ES-I3 (cell line): ENCODE measurements around the gene FAM53A.

ENCODE experiments used
- H3K36me3 ChIP-seq: 2 replicates; pipeline ENCODE4 v1.6.1; 2013; ENCODE audit warnings: mild to moderate bottlenecking, low read length, control low read depth, moderate library complexity; ENCODE audit not compliant: insufficient read depth
- H3K4me1 ChIP-seq: 2 replicates; pipeline ENCODE4 v1.6.1; 2013; ENCODE audit warnings: mild to moderate bottlenecking, control low read depth, low read length; ENCODE audit not compliant: insufficient read depth
- H3K9ac ChIP-seq: 2 replicates; pipeline ENCODE4 v1.6.1; 2013; ENCODE audit warnings: low read depth, mild to moderate bottlenecking, low read length, moderate library complexity
- H3K9me3 ChIP-seq: 2 replicates; pipeline ENCODE4 v1.6.1; 2013; ENCODE audit warnings: mild to moderate bottlenecking, low read length, moderate library complexity; ENCODE audit not compliant: control insufficient read depth, insufficient read depth

The FAM53A gene

DNA sequence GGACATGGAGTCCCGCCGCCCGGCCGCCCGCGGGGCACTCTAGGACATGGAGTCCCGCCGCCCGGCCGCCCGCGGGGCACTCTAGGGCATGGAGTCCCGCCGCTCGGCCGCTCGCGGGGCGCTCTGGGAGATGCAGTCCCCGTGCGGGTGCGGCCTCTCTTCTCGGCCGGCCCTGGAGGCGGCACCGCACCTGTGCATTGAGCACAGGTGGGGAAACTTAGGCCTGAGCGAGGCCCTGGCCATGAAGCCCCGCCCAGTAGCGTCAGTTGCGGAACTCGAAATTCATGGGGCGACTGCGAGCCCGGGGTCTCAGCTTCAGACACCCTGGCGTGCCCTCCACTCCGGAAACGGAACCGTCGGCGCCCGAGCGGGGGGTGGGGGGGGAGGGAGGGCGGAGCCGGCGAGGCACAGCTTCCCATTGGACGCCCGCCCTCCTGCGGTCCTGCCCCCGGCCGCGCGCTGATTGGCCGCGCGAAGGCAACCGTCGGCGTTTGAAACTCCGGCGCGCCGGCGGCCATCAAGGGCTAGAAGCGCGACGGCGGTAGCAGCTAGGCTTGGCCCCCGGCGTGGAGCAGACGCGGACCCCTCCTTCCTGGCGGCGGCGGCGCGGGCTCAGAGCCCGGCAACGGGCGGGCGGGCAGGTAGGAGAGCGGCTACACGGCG is 37.0 kb upstream of the FAM53A start, which contains the start of the genes TACC3 and TMEM129:
TACC3 (plus strand) TSS at position 519 of the 663 bp plus-strand sequence. CDS start 1,901 bp downstream, outside the sequence.
TMEM129 (minus strand) TSS at position 321 of the 663 bp plus-strand sequence. CDS start 486 bp downstream, outside the sequence.
- Histone ChIP-seq H3K4me1 (peaks cover 7% of the 10 kb centered on the region; the same call in 1 of the 2 replicates), H3K9me3 (no peaks in the 10 kb centered on the region), H3K9ac (peak within 1 kb of the TSS; percentile 97), H3K36me3 (peaks cover 16% of the 10 kb centered on the region)

DNA sequence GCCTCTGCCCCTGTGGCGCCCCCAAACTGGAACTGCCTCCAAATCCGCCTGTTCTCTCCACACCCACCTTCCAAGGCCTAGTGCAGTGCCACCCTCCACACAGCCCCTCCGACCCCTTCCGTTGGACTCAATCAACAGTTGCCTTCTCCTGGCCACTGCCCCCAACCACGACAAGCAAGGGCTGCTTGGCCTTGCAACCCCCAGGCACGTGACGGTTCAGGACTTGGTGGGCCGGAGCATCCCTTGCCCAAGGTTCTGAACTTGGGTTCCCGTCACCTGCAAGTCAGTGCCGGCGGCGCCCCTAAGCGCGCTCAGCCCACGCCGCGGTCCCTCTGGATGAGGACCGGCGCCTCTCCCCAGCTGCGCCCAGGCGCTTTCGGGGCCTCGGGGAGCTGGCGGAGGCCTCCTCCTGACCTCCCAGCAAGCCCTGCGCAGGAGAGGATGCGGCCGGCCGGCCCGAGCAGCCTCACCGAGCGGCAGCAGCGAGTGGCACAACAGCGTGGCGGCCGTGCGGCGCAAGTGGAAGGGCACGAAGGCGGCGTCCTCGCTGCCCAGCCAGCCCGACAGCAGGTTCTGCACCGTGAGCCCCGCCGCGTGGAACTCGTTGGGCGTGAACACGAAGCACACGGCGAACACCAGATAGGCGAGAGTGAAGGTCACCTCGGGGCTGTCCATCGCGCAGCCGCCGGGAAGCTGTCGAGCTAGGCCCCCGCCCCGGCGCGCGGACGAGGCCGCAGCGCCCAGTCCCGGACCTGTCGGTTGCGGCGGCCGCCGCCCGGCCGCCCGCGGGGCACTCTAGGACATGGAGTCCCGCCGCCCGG is 36.3 kb upstream of the FAM53A start:
- peaks cover 7% of the 10 kb centered on the region; the same call in 1 of the 2 replicates for H3K4me1 ChIP-seq
- H3K9me3 ChIP-seq: no peaks in the 10 kb centered on the region
- peak overlapping the region; percentile 97 for H3K9ac ChIP-seq
- peaks cover 14% of the 10 kb centered on the region for H3K36me3 ChIP-seq

DNA sequence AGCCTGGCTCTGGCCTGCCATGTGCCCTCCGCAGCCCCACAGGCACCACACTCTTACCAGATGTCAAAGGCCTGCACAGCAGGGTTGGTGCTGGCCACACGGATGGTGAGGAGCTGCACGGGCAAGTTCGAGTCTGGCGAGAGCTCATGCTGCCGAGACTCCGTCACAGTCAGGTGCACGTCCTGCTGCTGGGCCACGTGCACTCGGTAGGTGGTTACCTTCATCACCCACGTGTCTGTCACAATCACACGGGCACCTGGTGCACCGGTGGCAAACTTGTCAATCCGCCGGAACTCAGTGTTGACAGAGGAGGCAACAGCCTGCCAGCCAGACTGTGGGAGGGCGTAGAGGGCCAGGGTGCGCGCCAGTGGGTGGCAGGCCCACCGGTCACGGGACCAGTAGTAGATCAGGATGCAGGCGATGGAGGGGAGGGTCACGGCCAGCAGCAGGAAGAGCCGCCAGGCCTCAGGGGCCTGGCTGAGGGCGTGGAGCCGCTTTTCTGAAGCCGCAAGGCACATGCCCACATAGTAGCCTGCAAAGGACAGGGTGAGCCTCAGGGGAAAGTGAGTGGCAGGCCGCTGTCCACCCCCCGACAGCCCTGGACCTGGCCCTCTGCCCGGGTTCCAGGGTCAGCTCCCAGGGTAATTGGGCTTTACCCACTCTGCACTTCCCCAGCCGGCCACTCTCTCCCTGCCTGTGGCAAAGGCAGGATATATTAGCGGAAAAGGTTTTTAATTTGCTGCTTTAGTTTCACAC is 34.2 kb upstream of the FAM53A start:
- Histone ChIP-seq H3K36me3 (peaks cover 5% of the 10 kb centered on the region), H3K9ac (no peak overlapping the region), H3K4me1 (peaks cover 10% of the 10 kb centered on the region)

DNA sequence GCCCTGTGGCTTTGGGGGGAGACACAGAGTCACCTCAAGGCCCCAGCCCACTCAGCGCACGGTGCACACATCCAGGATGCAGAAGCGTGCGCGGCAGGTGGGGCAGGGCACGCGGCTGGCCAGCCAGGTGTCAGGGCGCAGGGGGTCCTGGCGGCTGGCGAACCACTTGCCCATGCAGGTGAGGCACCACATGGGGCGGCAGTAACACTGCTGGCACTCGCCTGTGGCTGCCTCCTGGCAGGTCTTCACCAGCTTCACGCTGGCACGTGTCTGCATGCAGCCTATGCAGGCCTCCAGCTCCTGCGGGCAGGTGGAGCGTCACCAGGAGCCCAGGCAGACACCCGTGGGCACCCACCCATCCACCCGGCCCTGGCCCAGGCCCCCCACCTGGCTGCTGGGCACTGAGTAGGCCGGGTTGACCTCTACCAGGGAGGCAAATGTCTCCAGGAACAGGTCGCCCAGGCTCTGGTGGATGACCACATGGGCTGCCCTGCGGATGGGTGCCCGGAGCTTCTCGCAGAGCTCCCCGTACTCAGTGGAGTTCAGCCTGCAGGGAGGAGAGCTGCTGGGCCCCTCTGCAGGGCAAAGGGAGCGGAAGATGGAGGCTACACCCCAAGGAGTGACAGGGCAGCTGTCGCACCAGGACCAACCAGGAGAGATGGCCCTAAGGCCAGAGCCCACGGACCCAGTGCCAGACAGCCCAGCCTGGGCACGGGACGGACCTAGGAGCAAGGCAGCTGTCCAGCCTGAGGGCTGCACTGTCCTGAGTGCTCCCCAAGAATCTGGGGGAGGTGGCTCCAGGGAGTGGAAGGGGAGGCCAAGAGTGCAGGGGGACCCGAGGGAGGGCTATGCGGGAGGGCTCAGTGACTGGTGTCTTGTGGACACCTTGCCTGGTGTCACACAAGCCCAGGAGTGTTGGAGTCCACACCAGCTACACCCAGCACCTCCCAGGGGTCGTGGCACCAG is 33.3 kb upstream of the FAM53A start:
- Histone ChIP-seq H3K9ac (no peak overlapping the region), H3K9me3 (no peaks in the 10 kb centered on the region), H3K36me3 (no peaks in the 10 kb centered on the region; the same call in 1 of the 2 replicates), H3K4me1 (peaks cover 4% of the 10 kb centered on the region)

More for the DNA sequence above, 34.2 kb upstream of the FAM53A start:
- no peaks in the 10 kb centered on the region for H3K9me3 ChIP-seq

DNA sequence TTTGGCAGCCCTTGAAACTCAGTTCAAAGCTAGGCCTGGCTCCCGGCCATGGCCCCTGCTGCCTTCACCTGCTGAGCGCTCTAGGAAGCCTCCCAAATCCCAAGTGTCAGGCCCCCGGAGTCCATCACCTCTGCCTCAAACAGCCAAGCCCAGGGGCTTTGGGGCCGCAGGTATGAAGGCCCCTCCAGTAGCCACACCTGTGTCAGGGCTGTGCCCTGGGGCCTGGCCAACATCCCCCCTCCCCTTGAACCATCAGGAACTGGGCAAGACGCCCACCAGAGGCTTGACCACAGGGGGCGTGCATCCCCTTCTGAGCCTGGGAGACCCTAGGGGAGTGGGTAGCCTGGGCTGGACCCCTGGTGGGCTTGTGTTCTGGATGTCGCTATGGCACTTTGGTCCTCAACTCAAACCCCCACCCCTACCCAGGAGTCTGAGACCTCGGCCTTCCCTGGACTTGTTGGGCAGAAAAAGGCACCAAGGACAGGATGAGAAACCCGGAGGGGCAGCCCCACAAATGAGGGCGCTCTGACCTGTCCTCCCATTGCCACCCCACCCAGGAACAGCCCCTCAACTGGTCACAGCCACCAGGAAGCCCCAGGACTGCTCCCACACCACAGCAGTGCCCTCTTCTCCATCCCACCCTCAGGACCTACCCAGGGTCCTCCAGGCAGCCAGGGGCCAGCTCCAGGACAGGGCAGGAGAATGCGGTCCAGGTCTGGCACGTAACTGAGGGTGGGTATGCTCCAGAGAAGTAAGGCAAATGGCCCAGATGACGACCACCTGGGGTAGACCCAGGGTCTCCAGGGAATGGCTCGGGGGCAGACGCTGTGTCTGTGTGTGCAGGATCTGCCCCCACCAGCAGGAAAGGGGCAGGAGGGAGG is 32.2 kb upstream of the FAM53A start:
- no peaks in the 10 kb centered on the region for H3K36me3 ChIP-seq
- H3K9ac ChIP-seq: no peak overlapping the region
- no peaks in the 10 kb centered on the region for H3K9me3 ChIP-seq
- H3K4me1 ChIP-seq: peaks cover 4% of the 10 kb centered on the region; the same call in 1 of the 2 replicates

DNA sequence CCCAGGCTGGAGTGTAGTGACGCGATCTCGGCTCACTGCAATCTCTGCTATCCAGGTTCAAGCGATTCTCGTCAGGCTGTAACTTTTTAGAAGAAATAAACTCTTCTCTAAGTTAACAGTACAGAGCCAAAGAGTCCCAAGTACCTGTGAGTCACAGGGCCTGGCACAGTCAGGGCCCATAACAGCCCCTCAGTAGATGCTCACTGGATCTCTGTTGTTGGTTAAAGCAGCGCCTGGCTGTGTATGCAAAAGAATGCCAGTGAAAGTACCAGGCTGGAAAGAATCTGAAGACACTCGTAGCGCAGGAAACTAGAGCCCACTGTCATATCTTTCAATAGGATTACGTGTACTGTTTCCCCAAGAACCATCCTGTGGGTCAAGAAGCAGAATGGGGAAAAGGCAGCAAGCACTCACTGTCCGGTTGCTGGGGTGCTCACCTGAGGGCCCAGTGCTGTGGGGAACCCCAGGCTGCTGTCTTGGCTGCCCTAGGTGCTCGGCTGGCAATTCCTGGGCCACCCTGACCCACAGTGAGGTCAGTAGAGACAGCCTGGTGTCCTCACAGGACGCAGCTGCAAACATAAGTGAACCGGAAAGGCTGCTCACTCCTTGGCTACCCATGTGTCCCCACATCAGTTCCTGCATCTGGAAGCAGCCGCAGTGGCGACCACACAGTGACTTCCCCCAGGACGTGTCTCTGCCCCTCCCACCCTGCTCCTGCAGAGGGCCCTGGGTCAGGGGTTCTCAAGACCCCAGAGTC is 31.1 kb upstream of the FAM53A start:
- Histone ChIP-seq H3K36me3 (0 out of 2 replicates have a peak, but pooled peaks cover under 1% of the 10 kb centered on the region), H3K4me1 (peaks cover 4% of the 10 kb centered on the region; the same call in 1 of the 2 replicates), H3K9me3 (no peaks in the 10 kb centered on the region), H3K9ac (no peak overlapping the region)

DNA sequence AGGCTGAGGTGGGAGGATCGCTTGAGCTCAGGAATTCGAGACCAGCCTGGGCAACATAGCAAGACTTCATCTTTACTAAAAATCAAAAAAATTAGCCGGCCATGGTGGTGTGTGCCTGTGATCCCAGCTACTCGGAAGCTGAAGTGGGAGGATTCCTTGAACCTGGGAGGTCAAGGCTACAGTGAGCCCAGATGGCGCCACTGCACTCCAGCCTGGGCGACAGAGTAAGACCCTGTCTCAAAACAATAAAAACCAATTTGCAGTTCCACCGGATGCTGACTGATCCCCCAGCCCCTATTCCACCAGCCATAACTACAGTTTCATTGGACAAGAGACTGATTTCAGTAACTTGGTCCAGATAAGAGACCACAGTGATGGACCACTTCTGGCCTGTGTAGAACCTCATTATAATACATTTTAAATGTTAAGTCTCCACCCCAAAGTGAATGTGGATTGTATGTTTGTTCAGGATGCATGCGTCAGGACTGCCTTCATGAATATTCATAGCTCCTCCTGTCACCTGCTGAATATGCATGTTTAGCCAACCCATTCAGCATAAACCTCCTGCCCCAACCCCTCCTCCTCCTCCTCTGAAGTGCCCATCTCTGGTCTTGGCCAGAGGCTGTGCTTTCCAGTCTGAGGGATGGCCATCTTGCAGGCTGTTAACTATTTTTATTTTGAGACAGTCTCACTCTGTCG is 30.3 kb upstream of the FAM53A start:
- Histone ChIP-seq H3K9me3 (no peaks in the 10 kb centered on the region), H3K4me1 (peaks cover 4% of the 10 kb centered on the region; the same call in 1 of the 2 replicates), H3K36me3 (0 out of 2 replicates have a peak, but pooled peaks cover 2% of the 10 kb centered on the region), H3K9ac (no peak overlapping the region)

DNA sequence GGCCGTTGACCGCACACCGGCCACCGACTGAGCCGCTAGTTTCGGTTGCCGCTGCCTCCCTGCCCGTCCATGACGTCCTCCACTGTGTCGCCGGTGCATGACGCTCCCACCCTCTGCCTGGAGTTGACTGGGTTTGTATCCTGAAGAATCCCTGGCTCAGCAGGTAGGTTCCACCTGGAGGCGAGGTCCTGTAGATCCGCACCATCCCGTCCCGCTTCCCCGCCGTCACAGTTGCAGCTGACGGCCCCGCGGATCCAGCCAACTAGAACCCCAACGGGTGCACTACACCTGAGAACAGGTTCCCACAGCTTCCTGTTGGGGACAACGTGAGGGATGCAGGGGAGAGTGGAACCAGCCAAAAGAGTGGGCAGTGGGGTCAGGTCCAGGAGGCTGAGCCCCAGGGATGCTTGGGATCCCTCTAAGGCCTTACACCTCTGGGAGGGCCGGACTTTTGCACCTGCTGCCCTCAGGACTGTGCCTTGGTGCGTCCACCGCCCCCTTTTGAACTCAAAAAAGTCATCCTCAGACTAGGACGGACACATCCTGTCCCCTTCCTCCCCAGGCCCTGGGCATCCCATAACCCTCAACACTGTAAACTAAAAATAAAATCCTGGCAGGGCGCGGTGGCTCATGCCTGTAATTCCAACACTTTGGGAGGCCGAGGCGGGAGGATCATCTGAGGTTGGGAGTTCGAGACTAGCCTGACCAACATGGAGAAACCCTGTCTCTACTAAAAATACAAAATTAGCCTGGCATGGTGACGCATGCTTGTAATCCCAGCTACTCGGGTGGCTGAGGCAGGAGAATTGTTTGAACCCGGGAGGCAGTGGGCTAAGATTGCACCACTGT is 29.1 kb upstream of the FAM53A start:
- no peaks in the 10 kb centered on the region for H3K9me3 ChIP-seq
- H3K9ac ChIP-seq: peak overlapping the region; percentile 89; the same call in 1 of the 2 replicates
- H3K36me3 ChIP-seq: 0 out of 2 replicates have a peak, but pooled peaks cover 2% of the 10 kb centered on the region
- peaks cover 4% of the 10 kb centered on the region; the same call in 1 of the 2 replicates for H3K4me1 ChIP-seq

DNA sequence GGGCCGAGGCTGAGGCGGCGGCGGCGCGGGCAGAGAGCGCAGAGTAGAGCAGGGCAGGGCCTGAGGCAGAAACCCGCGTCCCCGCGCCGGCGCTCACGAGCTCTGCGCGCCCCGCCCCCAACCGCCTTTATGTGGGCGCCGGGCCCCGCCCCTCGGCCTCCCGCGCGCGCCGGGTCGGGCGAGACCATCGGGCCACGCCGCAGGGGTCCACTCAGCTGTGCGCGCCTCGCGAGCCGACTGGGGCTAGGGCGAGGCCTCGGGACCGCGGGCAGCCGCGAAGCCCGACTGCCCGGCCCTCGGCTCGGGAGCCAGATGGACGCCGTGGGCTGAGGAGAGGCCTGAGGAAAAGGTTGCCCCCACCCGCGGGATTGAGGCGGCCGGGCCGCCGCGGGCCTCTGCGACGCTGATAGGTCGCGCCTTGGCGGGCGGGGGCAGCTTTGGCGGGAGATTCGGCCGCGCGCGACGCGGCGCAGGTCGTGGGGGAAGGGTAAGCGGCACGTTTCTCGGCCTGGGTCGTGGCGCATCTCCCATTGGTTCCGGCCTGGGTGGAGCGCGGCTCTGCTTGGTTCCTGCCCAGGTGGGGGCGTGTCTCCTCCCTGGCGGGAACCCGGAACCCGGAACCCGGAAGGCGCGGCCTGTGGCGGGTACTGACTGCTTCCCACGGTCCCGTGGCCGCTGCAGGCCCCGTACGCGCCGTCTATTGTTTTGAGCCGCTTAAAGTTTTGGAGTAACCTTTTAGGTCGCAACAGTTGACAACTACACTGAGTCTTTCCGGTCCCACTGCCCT is 28.3 kb upstream of the FAM53A start, which contains the start of gene SLBP:
SLBP (minus strand) TSS at position 104 of the 787 bp plus-strand sequence. CDS start 131 bp downstream, outside the sequence.
- Histone ChIP-seq H3K4me1 (peaks cover 4% of the 10 kb centered on the region; the same call in 1 of the 2 replicates), H3K36me3 (0 out of 2 replicates have a peak, but pooled peaks cover 2% of the 10 kb centered on the region), H3K9me3 (no peaks in the 10 kb centered on the region), H3K9ac (peak within 1 kb of the TSS; percentile 89)

DNA sequence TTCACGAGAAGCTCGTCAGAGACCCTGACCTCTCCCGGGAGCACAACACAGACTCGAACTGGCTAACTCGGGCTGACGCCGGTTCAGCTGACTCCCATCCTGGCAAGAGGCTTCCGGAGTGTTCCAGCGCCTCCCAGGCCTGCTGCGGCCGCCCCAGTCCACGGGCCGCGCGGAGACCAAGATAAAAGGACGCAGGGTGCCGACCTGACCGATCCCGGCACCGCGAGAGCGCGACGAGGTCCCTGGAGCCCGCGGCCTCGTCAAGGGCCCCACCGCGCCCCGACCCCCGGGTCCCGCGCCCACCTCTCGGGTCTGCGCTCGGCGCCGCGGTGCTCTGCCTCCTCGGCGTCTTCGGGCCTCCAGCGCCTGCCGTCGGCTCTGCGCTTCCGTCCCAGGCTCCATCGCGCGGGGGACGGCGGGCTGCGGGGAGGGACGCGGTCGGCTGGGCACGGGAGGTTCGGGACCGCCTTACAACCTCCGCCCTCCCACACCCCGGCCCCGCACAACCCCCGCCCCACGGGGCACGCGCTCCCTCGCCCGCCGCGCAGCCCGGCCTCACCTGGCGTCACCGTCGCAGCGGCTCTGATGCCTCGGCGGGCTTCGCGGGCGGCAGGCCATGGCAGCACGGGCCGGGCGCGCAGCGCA is 27.6 kb upstream of the FAM53A start:
- H3K36me3 ChIP-seq: 0 out of 2 replicates have a peak, but pooled peaks cover 2% of the 10 kb centered on the region
- H3K4me1 ChIP-seq: peaks cover 4% of the 10 kb centered on the region; the same call in 1 of the 2 replicates
- no peaks in the 10 kb centered on the region for H3K9me3 ChIP-seq
- H3K9ac ChIP-seq: peak overlapping the region; percentile 89
